Stomach (tissue), 4 donors: ENCODE results near the gene DENND6A.

ENCODE experiments used
- EP300 ChIP-seq: sonication (generic); formaldehyde crosslinking; IDR thresholded peaks from one replicate; pipeline ENCODE4 v1.6.1; 2017; ENCODE audit warnings: antibody characterized with exemption
- POLR2A ChIP-seq, 4 donors: fragments of 450-650 bp; IDR thresholded peaks; one replicate each; pipeline ENCODE4 v1.6.1; 2016; ENCODE audit warnings: antibody characterized with exemption in 4 of 4, control low read depth in 2 of 4, mild to moderate bottlenecking in 1 of 4, moderate library complexity in 1 of 4
- POLR2AphosphoS5 ChIP-seq, 3 donors: sonication (generic); formaldehyde crosslinking; IDR thresholded peaks; one replicate each; pipeline ENCODE4 v1.6.1; 2016; ENCODE audit warnings: antibody characterized with exemption in 3 of 3
- TF ChIP-seq, protein P1 (sequence below), 7 experiments: fragments of 450-650 bp in 4 of 7; fragments of 200-600 bp in 3 of 7; sonication (generic) in 3 of 7; IDR thresholded peaks; one replicate each; pipeline ENCODE4 v1.5.1; 2016 to 2019; ENCODE audit warnings: antibody characterized with exemption in 7 of 7, control low read depth in 2 of 7, mild to moderate bottlenecking in 1 of 7

DNA sequence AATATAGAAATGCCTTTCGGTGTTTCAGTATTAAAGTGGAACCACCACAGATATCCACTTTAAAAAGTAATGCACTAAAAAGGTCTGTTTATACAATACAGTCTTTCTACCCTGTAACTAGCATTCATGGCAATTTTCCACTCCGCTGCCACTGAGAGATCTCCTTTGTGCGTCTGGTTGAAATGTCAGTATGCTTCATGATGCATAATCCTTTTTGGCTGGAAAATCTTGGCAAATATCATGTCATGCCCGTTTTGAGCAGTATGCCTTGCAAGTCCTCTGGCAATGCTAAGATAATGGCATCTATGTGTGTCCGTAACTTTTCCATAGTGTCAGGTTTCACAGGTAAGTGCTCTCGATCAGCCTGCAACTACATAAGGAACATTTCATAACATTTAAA is 64.9 kb downstream of the DENND6A start:
- TF ChIP-seq EP300 = no peak
- TF ChIP-seq, protein P1, sequence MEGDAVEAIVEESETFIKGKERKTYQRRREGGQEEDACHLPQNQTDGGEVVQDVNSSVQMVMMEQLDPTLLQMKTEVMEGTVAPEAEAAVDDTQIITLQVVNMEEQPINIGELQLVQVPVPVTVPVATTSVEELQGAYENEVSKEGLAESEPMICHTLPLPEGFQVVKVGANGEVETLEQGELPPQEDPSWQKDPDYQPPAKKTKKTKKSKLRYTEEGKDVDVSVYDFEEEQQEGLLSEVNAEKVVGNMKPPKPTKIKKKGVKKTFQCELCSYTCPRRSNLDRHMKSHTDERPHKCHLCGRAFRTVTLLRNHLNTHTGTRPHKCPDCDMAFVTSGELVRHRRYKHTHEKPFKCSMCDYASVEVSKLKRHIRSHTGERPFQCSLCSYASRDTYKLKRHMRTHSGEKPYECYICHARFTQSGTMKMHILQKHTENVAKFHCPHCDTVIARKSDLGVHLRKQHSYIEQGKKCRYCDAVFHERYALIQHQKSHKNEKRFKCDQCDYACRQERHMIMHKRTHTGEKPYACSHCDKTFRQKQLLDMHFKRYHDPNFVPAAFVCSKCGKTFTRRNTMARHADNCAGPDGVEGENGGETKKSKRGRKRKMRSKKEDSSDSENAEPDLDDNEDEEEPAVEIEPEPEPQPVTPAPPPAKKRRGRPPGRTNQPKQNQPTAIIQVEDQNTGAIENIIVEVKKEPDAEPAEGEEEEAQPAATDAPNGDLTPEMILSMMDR (IDR thresholded peaks at IDR 0.05) = no peak
- TF ChIP-seq POLR2A (IDR thresholded peaks at IDR 0.05) = no peak
- no peak for TF ChIP-seq POLR2AphosphoS5 (IDR thresholded peaks at IDR 0.05)
